NB4 (cell line): ENCODE data around the gene SCN8A.

Experiments used
- CTCF ChIP-seq: IDR thresholded peaks from one replicate; pipeline ENCODE4 v1.5.1; 2012; ENCODE audit warnings: low read depth, low read length
- MAX ChIP-seq: IDR thresholded peaks from 2 replicates; pipeline ENCODE4 v1.6.1; 2011; ENCODE audit warnings: low read depth, low read length
- POLR2A ChIP-seq: IDR thresholded peaks from 2 replicates; pipeline ENCODE4 v1.6.1; 2011; ENCODE audit warnings: mild to moderate bottlenecking; ENCODE audit not compliant: insufficient read length; ENCODE audit errors: extremely low read depth

GRCh38 chr12:51845482-51845881 lies 254.4 kb downstream of the SCN8A start:
- no peak for TF ChIP-seq CTCF
- no peak for TF ChIP-seq MAX
- TF ChIP-seq POLR2A = no peak
